COLO668 (cell line): ENCODE data around the gene TULP3.

Experiments
- DNase-seq: peaks from one replicate; lab custom pipeline; 2025; ENCODE audit not compliant: unreplicated experiment; lab: John Stamatoyannopoulos, UW

The TULP3 gene

DNA sequence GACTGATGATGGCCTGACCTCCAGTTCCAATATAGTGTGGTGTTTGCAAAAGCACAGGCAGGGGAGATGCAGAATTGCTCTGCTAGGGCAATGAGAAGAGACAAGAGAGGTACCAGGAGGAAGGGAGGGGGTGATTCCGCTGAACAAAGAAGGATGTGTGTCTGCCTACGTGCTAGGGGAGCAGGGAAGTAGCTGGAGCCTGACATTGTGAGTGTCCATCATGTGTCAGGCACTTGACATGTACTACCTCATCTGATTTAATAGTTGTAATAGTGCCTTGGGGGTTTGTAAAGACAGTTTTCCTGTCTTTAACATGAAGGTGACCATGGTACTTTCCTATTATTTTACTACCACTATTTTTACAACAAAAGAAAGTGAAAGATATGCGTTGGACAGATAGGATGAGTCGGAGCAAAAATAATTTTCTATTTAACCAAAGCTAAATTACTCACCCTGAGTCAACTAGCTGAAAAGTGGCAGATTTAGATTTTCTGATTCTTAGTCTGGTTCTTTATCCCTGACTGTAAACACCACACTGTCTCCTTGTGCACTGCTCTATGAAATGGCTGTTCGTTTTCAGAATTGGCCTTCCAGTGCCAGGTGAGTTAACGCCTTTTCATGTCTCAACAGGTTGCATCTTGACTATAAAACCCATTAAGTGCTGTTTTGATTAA lies 34.8 kb downstream of the TULP3 start:
- DNase-seq: no peak

DNA sequence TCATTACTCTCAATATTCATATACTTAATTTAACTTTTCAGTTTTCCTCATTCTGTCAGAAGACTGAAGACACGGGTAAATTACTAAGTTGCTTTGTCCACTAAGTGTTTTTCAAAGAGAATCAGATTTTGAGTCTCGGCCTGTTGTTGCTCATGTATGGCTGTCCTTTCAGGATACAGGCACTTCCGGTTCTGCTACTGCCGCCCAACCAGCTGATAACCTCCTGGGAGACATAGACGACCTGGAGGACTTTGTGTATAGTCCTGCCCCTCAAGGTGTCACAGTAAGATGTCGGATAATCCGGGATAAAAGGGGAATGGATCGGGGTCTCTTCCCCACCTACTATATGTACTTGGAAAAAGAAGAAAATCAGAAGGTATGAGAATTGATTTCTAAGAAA lies 40.2 kb downstream of the TULP3 start:
- no peak for DNase-seq

DNA sequence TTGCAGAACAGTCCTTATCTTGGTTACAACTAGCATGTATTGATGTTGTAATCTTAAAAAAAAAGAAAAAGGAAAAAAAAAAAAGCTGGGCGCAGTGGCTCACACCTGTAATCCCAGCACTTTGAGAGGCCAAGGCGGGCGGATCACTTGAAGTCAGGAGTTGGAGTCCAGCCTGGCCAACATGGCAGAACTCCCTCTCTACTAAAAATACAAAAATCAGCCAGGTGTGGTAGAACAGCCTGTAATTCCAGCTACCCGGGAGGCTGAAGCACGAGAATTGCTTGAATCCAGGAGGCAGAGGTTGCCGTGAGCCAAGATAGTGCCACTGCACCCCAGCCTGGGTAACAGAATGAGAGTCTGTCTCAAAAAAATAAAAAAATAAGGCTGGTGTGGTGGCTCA lies 42.9 kb downstream of the TULP3 start:
- no peak for DNase-seq

DNA sequence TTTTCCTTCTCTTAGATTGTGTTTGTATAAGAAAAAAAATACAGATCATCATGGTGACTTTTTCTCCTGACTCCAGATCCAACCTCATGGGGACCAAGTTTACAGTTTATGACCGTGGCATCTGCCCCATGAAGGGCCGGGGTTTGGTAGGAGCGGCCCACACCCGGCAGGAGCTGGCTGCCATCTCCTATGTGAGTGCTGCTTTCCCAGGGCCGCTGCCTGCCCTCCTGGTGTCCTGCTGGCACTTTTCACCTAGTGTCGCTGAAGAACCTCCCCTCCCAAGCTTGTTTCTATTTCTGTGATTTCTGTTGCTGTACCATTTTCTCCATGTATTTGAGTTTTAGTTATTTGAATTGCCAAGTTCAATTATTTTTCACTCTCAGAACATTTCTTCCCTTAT lies 43.7 kb downstream of the TULP3 start:
- DNase-seq: no peak

DNA sequence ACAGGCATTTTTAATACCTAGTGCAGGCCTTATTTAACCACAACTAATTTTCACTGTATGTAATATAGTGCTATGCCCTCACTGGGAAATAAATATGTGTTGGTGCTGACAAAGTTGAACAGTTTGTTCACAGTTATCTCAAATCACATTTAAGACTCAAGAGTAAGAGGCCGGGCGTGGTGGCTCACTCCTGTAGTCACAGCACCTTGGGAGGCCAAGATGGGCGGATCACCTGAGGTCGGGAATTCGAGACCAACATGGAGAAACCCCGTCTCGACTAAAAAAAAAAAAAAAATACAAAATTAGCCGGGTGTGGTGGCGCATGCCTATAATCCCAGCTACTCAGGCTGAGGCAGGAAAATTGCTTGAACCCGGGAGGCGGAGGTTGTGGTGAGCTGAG lies 45.6 kb downstream of the TULP3 start:
- DNase-seq: no peak

DNA sequence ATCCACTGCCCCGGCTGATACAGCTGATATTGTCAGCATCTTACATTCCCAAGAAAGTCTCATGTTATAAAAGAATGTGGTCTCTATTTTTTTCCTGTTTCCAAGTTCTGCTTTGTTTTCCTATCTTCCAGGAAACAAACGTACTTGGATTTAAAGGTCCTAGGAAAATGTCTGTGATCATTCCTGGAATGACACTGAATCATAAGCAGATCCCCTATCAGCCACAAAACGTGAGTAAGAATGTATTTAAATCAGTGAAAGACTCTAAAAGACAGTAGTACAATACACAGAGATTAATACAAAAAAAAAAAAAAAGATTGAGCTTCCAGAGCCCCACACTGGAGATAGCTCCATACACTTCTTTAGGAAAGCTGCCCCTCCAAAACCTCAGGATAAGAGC lies 46.8 kb downstream of the TULP3 start:
- DNase-seq: no peak

DNA sequence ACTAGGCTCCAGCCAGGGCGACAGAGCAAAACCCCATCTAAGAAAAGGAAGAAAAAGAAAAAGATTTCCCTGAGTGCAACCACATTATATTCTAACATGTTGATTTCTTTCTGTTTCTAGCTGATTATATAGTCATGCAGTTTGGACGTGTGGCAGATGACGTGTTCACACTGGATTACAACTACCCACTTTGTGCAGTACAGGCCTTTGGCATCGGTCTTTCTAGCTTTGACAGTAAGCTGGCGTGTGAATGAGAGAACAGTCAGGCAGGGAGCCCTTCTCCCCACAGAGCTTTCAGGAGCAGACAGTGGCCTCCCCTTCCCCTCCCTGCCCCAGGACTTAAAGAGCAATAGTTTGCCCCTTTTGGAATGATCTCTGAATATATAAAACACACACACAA lies 48.5 kb downstream of the TULP3 start:
- no peak for DNase-seq

DNA sequence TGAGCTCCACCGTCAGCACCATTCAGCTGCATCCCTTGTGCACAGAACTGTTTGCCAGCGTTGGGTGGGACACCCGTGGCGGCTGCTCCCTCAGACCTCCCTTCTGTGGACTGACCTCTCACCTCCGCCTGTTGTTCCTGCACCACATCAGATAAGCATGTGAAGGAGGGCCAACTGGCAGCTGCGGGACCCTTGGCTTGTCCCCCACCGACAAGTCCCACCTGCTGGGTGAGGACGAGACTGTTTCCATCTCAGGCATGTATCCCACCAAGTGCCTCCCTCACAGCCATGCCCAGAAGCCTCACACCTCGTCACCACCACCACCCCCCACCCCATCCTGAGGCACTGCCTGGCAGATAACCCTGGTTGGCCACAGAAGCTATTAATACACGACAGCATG lies 49.9 kb downstream of the TULP3 start:
- DNase-seq: no peak

DNA sequence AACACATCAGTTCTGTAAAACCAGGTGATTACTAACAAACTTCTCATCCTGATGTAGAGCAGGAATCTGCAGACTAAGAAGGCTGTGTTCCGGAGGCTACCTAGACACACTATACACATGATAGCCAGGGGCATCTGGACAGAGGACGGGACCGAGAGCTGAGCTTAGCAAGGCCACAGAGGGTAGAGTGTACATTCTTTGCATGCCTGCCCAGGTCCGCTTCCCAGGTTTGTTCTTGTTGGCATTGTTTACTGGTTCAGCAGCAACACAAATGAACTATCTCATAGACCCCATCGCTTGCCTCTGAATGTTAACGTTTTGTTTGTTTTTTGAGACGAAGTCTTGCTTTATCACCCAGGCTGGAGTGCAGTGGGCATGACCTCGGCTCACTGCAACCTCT lies 50.8 kb downstream of the TULP3 start:
- no peak for DNase-seq

DNA sequence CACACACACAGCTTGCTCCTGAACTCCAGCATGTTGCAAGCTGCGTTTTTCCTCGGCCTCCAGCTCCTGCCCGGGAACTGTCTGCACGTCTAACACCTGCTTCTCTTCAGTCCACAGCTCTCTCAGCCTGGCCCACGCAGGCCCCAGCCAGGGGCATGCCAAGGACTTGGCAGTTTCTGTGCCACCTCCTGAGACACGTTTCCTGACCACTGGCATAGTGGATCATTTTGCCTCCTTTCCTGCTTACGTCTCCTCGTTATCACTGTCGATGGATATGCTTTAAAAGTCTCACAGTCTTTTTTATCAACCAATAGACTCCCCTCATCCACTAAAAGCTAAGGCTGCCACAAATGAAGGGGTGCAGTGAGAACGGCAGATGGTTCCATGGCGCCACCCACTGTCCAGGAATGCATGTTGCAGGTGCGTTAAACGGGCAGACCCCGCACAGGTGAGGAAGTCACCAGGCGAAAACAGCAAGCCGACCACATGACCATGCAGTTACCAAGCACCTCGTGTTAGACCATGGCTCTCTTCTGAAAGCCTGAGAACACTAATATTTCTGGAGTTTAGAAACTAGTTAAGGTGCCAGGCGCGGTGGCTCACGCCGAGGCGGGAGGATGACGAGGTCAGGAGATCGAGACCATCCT lies 53.8 kb downstream of the TULP3 start:
- DNase-seq: peak; percentile 34

DNA sequence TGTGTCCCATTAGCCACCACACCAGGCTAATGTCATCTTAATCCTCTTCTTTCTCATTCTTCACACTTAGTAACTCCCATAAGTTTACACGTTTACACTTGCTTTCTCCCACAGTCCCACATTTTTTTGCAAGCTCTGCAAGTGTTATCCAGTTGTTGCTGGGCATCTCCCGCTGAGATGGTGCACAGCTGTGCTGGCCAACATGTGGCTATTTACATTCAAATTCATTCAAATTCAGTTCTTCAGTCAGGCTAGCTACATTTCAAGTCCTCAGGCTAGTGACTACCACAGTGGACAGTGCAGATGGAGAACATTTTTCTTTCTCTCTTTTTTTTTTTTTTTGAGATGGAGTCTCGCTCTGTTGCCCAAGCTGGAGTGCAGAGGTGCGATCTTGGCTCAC lies 58.7 kb downstream of the TULP3 start:
- DNase-seq: no peak

DNA sequence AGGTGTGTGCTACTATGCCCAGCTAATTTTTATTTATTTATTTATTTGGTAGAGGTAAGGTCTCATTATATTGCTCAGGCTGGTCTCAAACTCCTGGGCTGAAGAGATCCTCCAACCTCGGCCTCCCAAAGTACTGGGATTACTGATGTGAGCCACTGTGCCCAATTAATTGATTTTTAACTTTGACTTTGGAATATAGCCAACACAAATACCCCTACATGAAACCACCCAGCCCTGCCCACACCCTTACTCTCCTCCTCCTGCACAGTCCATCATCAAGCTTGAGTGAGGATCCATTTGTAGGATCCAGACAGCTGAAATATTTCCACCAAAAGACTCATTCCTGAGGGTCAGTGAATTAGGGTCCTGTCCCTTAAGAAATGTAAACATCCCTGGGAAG lies 65.2 kb downstream of the TULP3 start:
- DNase-seq: no peak

DNA sequence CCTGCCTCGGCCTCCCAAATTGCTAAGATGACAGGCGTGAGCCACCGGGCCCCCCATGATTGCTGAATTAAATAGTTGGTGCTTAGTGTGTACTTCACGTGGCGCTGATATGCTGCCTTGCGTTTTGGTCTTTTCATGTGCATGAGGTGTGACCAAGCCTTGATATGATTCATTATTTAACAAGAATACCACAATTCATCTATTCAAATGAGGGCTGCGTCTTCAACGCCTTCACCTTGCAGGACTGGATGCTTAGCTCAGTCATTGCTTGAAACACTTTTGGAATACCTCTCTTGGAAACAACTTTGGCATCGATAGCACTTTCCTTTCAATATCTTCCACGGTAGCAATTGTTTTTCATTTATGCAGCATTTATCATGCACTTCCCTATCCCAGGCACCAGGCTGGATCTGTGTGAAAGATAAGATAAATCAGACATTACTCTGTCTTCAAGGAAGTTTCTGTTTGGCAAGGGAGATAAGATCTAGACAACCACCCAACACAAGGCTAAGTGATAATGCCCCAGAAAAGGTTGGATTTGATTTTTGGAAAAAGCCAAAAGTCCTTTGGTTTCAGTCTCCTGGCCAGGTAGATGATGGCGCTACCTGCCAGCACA lies 67.2 kb downstream of the TULP3 start:
- DNase-seq: no peak

DNA sequence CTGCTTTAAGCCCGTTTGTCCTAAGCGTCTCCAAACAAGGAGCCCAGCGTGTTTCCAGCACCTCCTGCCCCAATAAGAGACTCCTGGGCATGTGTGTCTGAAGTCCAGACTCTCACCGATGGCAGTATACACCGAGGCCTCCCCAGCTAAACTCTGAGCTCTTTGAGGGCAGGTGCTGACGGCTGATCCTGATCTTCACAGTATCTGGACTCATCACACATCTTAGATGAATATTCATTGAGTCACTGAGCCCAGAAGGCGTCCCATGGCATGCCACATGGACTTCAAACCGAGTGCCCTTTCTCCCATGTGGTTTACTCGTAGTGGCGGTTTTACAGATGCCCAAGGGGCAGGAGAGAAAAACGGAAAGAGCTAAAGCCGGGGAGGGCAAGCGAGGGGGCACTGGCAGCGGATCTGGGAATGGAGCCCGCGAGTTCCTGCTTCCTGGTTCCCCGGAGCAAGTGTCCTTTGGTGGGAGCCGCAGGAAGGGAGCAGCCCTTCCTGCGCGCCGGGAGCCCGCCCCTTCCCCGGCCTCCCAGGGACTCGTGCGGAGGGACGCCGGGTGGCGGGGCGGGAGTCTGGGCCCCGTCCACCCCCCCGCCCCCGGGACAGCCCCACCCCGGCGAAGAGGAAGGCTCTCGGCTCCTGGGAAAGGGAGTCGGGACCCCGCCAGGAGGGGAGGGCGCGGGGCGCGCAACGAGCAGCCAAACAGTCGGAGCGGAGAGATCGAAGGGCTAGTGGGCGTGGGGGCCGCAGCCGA lies 67.9 kb downstream of the TULP3 start:
- peak; percentile 78 for DNase-seq

DNA sequence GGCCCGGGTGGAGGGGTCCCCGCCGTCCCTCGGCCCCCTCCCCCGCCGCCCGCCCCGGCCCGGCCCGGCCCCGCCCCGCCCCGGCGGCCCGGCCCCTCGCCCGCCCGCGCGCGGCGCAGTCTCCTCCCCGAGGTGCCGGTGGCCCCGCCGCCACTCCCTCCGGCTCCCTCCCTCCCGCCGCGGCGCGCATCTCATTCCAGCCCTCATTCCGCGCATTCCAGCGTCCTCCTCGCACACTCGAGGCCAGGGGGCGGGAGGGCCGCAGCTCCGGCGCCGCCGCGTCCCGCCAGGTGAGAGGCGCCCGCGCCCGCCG lies 68.5 kb downstream of the TULP3 start, which contains the start of gene TEAD4:
Gene TEAD4, plus strand, starts transcription at position 206 of the 313 bp plus-strand sequence.
- peak; percentile 75 for DNase-seq

DNA sequence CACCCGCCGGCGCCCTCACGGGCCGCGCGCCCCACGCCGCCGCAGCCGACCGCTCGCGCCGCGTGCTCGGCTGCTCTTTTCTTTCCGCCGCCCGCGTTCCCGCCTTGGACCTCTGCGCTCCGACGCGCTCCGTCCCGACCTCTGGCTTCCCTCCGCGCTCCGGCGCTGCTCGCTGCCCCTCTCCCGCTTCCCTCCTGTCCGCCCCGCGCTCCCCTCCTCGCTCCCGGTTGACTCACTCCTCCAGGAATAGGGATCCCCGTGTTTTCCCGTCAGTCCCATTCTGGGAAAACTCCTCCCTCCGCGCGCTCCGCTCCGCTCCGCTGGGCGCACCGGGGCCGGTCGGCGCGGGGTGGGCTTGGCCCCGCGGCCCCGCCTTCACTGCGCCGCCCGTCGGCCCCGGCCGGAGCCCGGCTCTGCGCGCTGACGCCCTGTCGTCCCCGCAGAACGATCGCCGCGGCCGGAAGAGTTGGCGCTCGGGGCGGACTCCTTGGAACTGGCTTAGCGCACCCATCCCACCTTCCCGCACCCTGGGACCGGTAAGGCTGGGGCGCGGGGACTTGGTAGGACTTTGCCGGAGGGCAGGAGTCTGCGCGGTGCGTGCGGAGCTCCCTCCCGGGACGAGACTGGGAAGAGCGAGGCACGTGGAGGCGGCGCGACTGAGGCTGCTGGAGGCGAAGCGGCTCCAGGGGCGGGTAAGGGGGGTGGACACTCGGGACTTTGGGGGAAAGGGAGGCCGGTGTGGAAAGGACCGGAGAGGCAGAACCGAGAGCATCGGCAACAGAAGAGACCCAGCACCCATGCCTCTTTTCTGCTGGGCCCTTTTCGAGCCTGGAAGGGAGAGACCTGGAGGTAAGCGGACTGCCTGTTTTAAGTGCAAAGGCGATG lies 69.1 kb downstream of the TULP3 start:
- peak; percentile 75 for DNase-seq

DNA sequence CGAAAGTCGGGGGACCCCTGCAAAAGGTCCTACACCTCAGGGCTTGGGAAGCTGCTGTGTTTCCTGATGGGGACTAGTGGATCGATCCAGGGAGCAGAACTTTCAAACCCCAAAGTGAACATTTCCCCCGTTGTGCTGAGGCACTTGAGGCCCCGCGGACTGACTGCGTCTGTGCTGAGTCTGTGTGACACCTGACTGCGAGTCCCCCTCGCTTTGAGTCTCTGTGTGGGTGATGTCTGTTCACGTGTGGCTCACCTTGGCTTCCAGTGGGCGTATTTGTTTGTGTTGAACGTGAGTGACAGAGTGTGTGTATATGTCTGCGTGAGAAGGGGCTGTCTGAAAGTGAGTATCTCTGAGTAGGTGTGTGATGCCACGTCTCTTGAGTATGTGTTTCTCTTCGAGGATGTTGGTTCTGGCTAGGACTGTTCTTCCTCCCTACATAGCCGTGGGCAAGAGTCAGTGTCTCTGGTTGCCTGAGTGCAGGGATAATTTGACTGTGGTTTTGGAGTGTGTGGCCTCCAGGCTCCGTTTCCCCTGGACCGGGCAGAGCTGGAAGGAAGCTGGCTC lies 69.8 kb downstream of the TULP3 start:
- peak; percentile 29 for DNase-seq

DNA sequence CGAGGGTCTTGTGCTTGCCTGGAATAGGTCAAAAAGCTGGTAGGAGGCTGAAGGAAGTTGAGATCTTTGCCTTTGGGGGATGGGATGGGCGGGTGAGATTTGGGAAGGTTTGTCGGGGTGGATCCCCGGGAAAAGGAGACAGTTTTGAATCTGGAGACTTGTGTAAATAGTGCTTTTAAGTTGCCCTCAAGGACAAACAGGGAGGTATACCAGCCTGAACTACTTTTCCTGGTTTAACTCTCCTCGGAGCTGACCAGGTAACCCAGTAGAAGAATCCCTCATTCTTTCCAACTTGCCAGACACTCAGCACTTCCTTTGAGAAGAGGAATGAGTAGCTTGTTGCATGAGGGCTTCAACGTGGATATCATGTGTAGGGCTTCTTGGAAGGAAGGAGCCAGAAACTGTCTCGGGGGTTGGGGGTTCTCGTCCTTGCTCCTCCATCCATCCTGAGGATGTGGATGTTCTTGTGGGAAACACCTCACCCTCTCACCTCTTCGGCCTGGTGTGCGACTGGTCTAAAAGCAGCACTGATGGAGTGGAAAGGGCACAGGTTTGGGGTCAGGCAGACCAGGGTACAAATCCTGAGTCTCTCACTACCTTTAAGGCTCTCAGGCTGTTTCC lies 70.4 kb downstream of the TULP3 start:
- DNase-seq: no peak

DNA sequence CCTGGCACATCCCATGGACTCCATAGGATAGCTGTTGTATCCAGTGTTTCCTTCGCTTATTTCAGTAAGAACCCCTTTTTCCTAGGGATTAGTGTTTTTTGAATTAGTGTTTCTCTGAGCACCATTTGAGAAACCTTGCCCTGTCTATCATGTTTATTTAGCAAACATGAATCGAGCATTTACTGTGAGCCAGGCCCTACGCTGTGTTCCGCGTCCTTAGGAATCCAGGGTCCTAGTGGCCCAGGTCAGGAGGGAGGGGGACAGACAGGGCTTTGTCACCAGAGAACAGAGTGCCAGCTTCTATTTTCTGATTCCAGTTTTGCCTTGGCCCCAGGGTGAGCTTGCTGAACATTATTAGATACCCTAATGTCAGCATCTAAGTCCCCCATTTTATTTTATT lies 71.0 kb downstream of the TULP3 start:
- no peak for DNase-seq

DNA sequence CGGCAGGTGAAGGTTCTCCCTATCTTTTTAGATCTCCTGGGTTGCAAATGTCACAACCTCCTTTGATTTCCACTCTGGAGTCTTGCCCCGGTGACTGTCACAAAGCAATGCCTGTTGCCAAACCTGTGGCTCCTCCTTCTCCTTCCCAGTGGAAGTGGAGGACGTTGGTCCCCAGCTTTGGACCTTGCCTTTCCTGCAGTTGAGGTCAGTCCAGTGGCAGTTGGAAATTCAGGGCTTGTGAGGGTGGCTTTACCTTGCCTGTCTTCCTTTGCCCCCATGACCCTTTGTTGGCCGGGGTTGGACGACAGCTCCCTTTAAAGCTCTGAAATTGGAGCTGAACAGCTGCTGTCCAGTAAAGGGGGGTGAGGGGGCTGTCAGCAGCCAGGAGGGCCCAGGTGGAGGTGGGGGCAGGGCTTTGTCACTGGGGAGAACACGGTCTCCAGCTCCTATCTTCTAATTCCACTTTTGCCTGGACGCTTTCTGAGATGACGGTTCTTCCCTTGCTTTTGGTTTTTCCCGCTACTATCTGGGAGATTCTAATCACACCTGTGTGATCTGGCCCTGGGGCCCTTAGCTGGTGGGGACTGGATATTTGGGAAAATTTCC lies 72.6 kb downstream of the TULP3 start:
- no peak for DNase-seq
